ENCODE measurements around the gene CCDC93.

Gene CCDC93

DNA sequence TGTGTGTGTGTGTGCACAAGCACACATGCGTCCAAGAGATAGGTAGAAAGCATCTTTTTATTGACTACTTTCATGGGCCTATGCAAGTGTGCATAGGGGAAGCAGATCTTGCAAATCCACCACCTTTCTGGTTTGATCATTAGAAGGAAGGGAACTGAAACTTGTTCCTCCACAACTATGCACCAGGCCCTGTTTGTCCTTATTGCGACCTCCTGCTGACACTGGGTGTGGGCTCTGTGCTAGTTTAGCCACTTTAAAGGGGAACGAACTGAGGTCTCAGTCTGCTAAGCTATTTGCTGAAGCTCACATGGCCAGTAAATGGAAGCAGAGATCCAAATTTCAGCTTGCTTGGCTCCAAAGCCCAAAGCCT is 42.3 kb upstream of the CCDC93 start:
- peak overlapping the region; percentile 49 to 87 (median 67) for H3K4me2 ChIP-seq
- H3K27ac ChIP-seq: peak overlapping the region in 5 of 11 experiments; percentile 46 to 60 (median 58); a peak in 9 of 22 replicates
- H3K9me3 ChIP-seq (replicated peaks in 1 of 11): no peaks in the 10 kb centered on the region
- TF ChIP-seq Cebpa-rat (IDR thresholded peaks at IDR 0.05): no peak
- H3K36me3 ChIP-seq: no peaks in the 10 kb centered on the region
- H3K4me3 ChIP-seq: no peak overlapping the region
- H4K20me1 ChIP-seq: no peaks in the 10 kb centered on the region
- H3K9ac ChIP-seq: peak overlapping the region in 2 of 11 experiments; percentile 15 to 40; a peak in 2 of 22 replicates
- H3K4me1 ChIP-seq: peaks cover 38 to 62% (median 47%) of the 10 kb centered on the region in 10 experiments
- no peaks in the 10 kb centered on the region for H3K27me3 ChIP-seq

DNA sequence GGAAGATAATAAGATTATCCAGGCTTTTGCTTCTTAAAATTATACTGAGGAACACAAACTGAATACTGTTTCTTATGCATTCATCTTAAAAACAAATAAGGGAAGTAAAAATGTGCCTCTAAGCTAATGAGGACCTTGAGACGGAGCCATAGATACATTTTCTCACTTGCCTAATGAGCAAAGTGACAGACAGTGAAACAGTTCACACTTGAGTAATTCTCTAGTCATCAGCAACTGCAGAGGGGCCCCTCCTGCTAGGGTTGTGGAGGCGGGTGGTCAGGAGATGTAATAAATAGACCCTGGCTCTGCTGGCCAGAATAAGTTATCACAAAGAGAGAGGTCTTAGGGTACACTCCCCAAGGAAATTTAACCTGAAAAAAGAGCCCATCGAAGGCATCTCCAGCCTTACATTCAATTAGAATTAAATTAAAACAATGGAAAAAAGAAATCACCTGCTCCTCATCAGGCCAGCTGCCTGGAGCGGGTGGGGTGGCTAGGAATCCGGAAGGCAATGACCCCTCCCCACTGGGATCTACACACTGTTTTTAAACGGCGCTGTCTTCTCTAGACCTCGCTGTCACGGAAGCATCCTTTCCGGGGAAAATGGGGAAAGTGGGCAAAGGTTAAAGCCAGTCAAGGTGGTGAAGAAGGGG is 41.8 kb upstream of the CCDC93 start:
- H3K9me3 ChIP-seq (replicated peaks in 1 of 11): no peaks in the 10 kb centered on the region
- peak overlapping the region; percentile 49 to 87 (median 67) for H3K4me2 ChIP-seq
- H3K4me1 ChIP-seq: peaks cover 36 to 57% (median 43%) of the 10 kb centered on the region in 10 experiments
- no peak for TF ChIP-seq Cebpa-rat (IDR thresholded peaks at IDR 0.05)
- no peaks in the 10 kb centered on the region for H3K27me3 ChIP-seq
- peak overlapping the region in 6 of 11 experiments; percentile 12 to 59 (median 51); a peak in 10 of 22 replicates for H3K27ac ChIP-seq
- H3K36me3 ChIP-seq: no peaks in the 10 kb centered on the region
- H3K4me3 ChIP-seq: no peak overlapping the region
- peak overlapping the region in 3 of 11 experiments; percentile 15 to 50 (median 19); a peak in 4 of 22 replicates for H3K9ac ChIP-seq
- no peaks in the 10 kb centered on the region for H4K20me1 ChIP-seq

DNA sequence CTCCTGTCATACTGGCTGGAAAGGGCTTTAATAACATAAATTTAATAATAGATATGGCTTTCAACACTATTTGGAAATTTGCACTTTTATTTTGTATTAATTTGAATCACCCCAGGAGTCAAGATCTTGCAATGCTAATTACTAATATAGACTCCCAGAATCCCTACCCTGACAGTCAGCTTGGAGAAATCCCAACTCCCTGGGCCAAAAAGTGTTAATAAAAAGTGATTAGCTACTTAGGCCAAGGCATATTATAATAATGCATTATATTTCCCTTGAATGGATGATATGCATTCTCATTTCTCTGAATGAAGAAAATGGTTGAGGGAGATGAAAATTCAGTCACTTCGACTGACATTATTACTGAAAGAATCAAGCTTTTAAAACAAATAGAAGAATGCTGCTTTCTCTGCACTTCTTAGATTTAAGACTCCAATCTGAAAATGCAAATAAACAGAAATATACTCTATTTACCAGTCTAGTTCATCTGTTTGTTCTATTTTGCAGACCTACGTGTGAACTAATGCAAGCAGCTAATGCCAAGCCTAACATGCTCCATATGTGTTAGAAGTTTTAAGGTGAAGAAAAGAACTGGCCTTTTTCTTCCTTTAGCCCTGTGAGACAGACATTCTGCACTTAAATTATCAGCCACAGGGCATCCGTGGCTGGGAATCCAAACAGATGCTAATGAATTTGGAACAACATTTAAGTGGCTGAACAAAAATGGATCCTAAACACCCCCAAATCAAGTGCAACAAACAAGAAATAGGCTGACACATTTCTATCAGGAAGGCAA is 40.5 kb upstream of the CCDC93 start:
- Histone ChIP-seq H3K27ac (peak overlapping the region in 2 of 11 experiments; percentile 58 to 59; a peak in 2 of 22 replicates), H3K4me3 (no peak overlapping the region), H3K4me1 (peaks cover 33 to 56% (median 43%) of the 10 kb centered on the region in 10 experiments), H4K20me1 (no peaks in the 10 kb centered on the region), H3K36me3 (no peaks in the 10 kb centered on the region), H3K9ac (0 out of 22 replicates have a peak overlapping the region, but pooled peaks of 1 of the 11 experiments have one; percentile 50), H3K4me2 (peak overlapping the region in 5 of 11 experiments; percentile 77 to 87 (median 85); a peak in 7 of 22 replicates), H3K27me3 (no peaks in the 10 kb centered on the region), H3K9me3 (replicated peaks in 1 of 11) (no peaks in the 10 kb centered on the region)
- TF ChIP-seq Cebpa-rat (IDR thresholded peaks at IDR 0.05): no peak

DNA sequence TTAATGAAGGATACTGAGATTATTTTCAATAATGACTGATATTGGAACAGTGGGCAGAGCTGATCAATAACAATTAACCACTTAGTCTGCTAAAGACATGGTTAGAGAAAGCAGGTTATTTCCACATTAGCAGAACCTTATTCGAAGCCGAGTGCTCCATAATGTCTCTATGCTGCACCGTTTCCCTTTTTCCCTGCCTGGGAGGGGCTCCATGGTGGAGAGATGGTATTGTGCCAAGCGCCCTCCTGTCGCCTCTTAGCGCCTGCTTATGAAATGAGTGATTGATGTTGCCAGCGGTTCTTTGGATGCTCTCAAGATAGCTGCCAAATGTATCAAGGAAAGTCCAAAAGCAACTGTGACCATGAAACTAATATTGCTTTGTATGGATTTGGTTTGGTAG is 39.8 kb upstream of the CCDC93 start:
- Histone ChIP-seq H3K4me3 (no peak overlapping the region), H3K4me1 (peaks cover 31 to 52% (median 40%) of the 10 kb centered on the region in 10 experiments), H3K27me3 (no peaks in the 10 kb centered on the region), H4K20me1 (no peaks in the 10 kb centered on the region), H3K9ac (no peak overlapping the region), H3K36me3 (no peaks in the 10 kb centered on the region), H3K27ac (no peak overlapping the region), H3K4me2 (no peak overlapping the region), H3K9me3 (replicated peaks in 1 of 11) (no peaks in the 10 kb centered on the region)
- TF ChIP-seq Cebpa-rat (IDR thresholded peaks at IDR 0.05): no peak

DNA sequence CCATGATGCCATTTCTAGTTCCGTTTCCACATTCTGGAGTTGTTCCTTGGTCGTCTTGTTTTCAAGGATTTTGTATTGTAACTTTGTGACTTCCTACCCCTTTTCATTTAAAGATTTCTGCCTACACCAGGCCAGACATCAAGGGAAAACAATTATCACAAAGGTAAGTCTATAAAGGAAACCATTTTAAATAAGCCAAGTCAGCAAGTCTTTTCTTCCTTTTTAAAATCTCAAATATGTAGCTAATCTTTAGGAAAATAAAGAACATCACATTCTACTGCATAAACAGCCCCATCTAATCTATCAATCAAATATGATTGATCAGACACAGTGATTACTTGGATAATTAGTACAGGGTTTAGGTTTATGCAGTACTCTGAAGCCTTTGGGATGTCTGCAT is 38.6 kb upstream of the CCDC93 start:
- no peaks in the 10 kb centered on the region for H3K9me3 ChIP-seq (replicated peaks in 1 of 11)
- H3K4me1 ChIP-seq: peaks cover 31 to 49% (median 39%) of the 10 kb centered on the region in 10 experiments
- no peaks in the 10 kb centered on the region for H4K20me1 ChIP-seq
- H3K4me2 ChIP-seq: no peak overlapping the region
- no peaks in the 10 kb centered on the region for H3K27me3 ChIP-seq
- TF ChIP-seq Cebpa-rat (IDR thresholded peaks at IDR 0.05): no peak
- no peak overlapping the region for H3K9ac ChIP-seq
- H3K36me3 ChIP-seq: no peaks in the 10 kb centered on the region
- H3K4me3 ChIP-seq: no peak overlapping the region
- no peak overlapping the region for H3K27ac ChIP-seq

DNA sequence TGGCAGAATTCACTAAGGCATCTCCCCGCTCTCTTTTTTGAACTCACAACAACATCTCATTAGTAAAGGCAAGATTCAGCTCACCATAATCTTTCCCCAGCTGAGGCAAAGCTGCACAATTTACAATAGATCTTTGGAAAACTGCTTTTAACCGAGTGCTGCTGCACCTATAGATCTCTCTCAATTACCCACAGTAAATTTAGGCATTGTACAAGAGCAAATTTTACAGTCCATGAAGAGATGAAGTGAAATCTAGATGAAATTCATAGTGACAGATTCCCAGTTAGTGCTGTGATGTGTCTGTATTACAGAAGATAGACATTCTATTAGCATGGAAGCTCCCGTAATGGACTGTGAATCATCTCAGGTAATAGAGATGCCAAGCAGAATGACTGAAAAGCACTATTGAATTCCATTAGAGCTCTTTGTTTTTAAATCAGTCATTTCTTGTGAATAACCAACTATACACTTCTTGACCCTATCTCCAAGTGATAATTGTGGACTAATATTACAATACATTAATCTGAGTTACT is 38.0 kb upstream of the CCDC93 start:
- Histone ChIP-seq H3K27ac (no peak overlapping the region), H3K4me2 (no peak overlapping the region), H3K9me3 (replicated peaks in 1 of 11) (no peaks in the 10 kb centered on the region), H3K4me3 (no peak overlapping the region), H3K4me1 (peaks cover 31 to 47% (median 38%) of the 10 kb centered on the region in 10 experiments), H3K9ac (no peak overlapping the region), H3K27me3 (no peaks in the 10 kb centered on the region), H3K36me3 (no peaks in the 10 kb centered on the region), H4K20me1 (no peaks in the 10 kb centered on the region)
- no peak for TF ChIP-seq Cebpa-rat (IDR thresholded peaks at IDR 0.05)

DNA sequence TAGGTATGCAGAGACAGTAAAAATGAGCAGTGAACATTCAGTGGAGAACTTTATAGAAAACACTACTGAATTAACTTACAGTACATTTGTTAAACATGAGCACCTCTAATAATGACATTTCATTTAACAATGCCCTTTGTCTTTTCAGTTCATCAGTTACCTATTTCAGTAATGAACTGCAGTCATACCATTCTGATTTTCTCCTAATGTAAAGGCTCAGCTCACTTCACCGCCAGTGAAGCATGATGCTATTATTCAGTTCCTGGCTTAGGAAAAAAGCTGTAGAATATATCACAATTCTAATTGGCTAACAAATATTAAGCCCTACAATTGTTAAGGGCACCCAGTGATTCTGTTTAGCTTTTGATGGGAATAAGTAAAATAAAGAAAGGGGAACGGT is 37.1 kb upstream of the CCDC93 start:
- H3K4me3 ChIP-seq: no peak overlapping the region
- TF ChIP-seq Cebpa-rat (IDR thresholded peaks at IDR 0.05): no peak
- H3K27ac ChIP-seq: no peak overlapping the region
- no peak overlapping the region for H3K9ac ChIP-seq
- no peaks in the 10 kb centered on the region for H4K20me1 ChIP-seq
- H3K4me2 ChIP-seq: no peak overlapping the region; a peak in 1 of 22 replicates
- no peaks in the 10 kb centered on the region for H3K27me3 ChIP-seq
- no peaks in the 10 kb centered on the region for H3K36me3 ChIP-seq
- no peaks in the 10 kb centered on the region for H3K9me3 ChIP-seq (replicated peaks in 1 of 11)
- peaks cover 23 to 37% (median 30%) of the 10 kb centered on the region in 10 experiments for H3K4me1 ChIP-seq

DNA sequence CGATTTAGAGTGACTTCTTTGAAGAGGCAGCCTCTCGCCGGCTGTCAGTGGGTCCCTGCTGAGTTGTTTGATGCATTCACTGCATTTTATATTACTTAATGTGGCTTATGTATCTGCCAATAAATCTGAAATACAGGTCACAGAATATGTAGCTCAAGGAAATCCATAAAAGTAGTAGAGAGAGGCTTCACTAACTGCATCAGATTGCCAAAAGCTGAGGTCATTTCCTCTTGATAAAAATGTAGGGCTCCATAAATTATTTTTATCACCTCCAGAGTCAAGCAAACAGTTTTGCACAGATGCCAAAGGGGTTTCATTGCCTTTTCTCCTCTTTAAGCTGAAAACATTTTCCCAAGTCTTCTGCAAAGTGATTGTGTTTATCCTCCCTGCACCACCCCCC is 36.5 kb upstream of the CCDC93 start:
- Histone ChIP-seq H4K20me1 (no peaks in the 10 kb centered on the region), H3K4me3 (no peak overlapping the region), H3K27ac (no peak overlapping the region), H3K4me2 (peak overlapping the region in 10 of 11 experiments; percentile 9 to 52 (median 34); a peak in 15 of 22 replicates), H3K27me3 (no peaks in the 10 kb centered on the region), H3K9ac (no peak overlapping the region), H3K4me1 (peaks cover 17 to 31% (median 24%) of the 10 kb centered on the region in 10 experiments), H3K9me3 (replicated peaks in 1 of 11) (no peaks in the 10 kb centered on the region), H3K36me3 (no peaks in the 10 kb centered on the region)
- no peak for TF ChIP-seq Cebpa-rat (IDR thresholded peaks at IDR 0.05)

DNA sequence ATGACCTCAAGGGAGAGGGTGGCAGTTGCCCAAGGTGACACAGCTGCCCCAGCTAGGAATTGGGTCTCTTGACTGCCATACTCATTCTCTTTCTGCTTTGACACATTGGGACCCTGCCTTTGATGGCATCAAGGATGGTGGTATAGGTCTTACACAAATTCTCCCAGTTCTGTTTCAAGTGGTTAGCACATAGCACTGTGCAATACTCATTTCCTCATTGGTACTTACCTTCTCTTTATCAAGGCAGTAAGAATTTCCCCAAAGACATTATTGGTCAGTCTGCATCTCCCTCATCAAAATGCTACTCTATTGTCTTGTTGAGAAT is 35.9 kb upstream of the CCDC93 start:
- H3K9me3 ChIP-seq (replicated peaks in 1 of 11): no peaks in the 10 kb centered on the region
- H4K20me1 ChIP-seq: no peaks in the 10 kb centered on the region
- no peak for TF ChIP-seq Cebpa-rat (IDR thresholded peaks at IDR 0.05)
- no peaks in the 10 kb centered on the region for H3K36me3 ChIP-seq
- H3K27me3 ChIP-seq: no peaks in the 10 kb centered on the region
- H3K4me1 ChIP-seq: peaks cover 12 to 25% (median 18%) of the 10 kb centered on the region in 10 experiments; a peak in 19 of 20 replicates
- no peak overlapping the region for H3K4me3 ChIP-seq
- H3K9ac ChIP-seq: no peak overlapping the region
- H3K27ac ChIP-seq: no peak overlapping the region
- H3K4me2 ChIP-seq: peak overlapping the region in 10 of 11 experiments; percentile 9 to 52 (median 34); a peak in 16 of 22 replicates
